AG09319 (cell line): ENCODE results near the gene STT3A.

Experiments used
- DNase-seq: peaks from one replicate; pipeline ENCODE4 v3.0.0-alpha.2; 2010; ENCODE audit warnings: low read depth; ENCODE audit errors: extremely low read depth
- TF ChIP-seq, protein P1 (sequence below): IDR thresholded peaks from 2 replicates; pipeline ENCODE4 v1.5.1; 2011; ENCODE audit warnings: low read depth, mild to moderate bottlenecking, inconsistent platforms, low read length, moderate library complexity

Gene STT3A

DNA sequence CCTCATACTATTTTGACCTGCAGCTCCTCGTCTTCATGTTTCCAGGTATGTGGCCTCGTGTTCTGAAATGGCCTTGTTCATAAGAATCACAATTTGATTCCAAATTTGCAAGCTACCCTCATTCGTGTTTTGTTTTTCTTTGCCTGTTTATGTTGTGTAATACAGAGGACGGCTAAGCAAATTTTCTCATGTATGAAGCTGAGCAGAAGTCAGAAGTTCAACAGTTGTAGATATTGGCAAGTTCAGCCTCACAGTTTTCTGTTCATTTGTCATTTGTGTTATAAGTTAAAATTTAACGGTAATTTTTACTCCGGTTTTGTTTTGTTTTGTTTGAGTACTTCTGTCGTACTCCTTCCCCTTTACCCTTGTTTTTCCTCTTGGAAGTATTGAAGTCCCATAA is 16.9 kb downstream of the STT3A start:
- TF ChIP-seq, protein P1, sequence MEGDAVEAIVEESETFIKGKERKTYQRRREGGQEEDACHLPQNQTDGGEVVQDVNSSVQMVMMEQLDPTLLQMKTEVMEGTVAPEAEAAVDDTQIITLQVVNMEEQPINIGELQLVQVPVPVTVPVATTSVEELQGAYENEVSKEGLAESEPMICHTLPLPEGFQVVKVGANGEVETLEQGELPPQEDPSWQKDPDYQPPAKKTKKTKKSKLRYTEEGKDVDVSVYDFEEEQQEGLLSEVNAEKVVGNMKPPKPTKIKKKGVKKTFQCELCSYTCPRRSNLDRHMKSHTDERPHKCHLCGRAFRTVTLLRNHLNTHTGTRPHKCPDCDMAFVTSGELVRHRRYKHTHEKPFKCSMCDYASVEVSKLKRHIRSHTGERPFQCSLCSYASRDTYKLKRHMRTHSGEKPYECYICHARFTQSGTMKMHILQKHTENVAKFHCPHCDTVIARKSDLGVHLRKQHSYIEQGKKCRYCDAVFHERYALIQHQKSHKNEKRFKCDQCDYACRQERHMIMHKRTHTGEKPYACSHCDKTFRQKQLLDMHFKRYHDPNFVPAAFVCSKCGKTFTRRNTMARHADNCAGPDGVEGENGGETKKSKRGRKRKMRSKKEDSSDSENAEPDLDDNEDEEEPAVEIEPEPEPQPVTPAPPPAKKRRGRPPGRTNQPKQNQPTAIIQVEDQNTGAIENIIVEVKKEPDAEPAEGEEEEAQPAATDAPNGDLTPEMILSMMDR: no peak
- DNase-seq: no peak

DNA sequence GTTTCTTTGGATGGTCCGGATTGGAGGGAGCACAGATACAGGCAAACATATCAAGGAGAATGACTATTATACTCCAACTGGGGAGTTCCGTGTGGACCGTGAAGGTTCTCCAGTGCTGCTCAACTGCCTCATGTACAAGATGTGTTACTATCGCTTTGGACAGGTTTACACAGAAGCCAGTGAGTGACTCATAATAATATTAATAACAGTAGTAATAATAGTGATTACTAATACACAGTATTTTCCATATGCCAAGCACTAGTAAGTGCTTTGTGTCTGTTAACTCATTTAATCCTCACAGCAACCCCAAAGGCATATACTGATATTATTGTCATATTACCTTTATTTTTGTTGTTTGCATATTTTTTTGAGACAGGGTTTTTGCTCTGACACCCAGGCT is 25.7 kb downstream of the STT3A start:
- TF ChIP-seq, protein P1: no peak
- no peak for DNase-seq

DNA sequence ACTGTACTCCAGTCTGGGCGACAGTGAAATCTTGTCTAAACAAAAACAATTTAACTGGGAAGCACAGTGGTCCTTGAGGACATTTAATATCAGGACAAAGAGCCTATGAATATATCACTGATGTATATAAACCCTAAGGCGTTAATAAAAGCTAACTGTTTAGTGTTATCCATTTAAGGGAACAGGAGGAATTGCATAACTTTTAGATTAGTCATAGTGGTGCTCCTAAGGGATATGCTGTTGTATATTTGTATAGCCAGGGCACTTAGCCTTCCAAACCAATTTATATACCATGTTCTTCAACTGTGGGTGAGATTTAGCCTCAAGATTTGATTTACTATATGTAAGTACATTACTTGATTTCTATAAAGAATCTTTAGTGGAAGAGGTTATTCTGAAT is 29.3 kb downstream of the STT3A start:
- no peak for DNase-seq
- TF ChIP-seq, protein P1: no peak

DNA sequence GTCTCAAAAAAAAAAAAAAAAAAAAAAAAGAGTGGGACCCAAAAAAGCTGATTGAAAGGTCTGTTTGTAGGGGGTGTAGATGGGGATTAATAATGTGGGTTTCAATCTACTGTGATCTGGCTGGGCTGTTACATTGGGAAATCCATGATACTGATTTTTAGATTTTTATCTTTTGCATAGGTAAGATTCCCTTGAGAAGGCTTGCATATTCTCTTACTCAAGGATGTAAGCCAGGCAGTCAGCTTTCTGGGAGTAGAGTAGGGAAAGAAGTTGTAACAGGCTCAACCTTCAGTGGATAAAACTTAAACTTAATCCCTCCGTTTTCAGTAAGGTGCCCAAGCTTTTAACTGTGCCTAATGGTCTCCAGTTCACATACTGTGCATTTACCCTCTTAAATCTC is 30.4 kb downstream of the STT3A start:
- DNase-seq: no peak

DNA sequence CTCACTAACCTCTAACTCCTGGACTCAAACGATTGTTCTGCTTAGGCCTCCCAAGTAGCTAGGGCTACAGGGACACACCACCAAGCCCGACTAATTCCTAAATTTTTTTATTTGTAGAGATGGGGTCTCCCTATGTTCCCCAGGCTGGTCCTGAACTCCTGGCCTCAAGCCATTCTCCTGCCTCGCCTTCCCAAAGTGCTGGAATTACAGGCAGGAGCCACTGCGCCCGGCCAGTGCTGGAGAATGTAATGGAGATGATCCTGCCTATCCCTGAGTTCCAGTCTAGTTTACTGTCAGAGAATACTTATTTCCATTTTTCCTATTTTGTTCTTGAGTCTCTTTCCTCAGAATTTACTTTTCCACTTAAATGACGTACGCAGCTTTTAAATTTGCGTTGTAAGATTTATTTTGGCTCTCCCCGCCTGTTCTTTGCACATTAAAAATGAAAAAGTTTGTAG is 32.1 kb downstream of the STT3A start, which contains the start of gene CHEK1:
CHEK1 (plus strand) TSS at position 408 of the 458 bp plus-strand sequence. CDS start 1,606 bp downstream, outside the sequence.
- TF ChIP-seq, protein P1: no peak
- no peak for DNase-seq

More for the DNA sequence above, 30.4 kb downstream of the STT3A start:
- TF ChIP-seq, protein P1: no peak

DNA sequence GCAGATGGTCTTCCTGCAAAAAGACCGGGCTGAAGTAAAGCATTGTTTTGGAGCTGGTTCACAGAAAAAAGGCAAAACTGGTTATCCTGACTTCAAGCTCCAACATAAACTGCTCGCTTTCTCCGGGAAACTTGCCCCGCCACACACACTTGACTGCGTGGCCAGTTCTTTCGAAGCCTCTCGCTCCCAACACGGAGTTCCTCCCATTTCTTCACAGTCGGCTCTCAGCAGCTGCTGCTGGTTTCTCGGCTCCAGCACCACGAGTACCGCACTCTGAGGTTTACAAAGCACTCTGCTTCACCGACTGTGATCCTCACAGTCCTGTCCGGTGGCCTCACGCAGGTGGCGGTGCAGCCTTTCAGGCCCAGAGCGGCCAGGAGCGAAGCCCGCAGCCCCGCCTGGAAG is 32.6 kb downstream of the STT3A start:
- TF ChIP-seq, protein P1: no peak
- DNase-seq: peak; percentile 4

DNA sequence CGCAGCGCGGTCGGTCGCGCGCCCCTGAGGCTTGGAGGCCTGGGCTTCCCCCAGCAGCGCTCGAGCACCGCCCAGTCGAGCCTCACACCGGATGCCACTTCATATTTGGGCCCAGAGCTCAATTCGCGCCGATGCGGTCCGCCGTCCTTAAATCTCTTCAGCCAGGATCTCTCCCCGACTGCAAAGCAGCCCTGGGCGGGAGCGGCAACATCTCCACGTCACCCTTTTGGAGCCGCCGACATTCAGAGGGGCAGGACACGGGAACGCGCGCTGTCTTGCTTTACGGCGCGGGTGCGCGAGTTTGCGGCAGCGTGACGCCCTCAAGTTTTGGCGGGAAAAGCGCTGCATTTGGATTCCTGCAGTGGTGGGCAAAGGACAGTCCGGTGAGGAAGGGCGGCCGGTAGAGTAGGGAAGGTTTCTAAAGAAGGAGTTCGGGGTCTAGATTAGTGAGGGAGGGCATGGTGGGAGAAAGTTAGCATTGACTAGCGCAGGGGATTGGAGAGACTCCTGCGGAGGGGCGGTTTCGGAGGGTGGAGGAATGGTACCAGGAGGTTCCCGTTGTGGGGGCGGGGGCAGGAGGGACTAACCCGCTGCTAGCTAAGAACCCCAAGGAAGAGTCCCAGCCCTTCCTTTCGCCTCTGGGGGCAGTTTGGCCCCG is 33.1 kb downstream of the STT3A start:
- DNase-seq: peak; percentile 56
- TF ChIP-seq, protein P1: no peak
